GM21360 (cell line): ENCODE measurements around the gene RTF2.
"Not testable (repeated sequence)": the region's sequence is repeated elsewhere in the genome, so short reads cannot be mapped to it uniquely, and the experiment has no call there.

Experiments used
- ATAC-seq: cut with Tn5 transposase; IDR thresholded peaks from one replicate; pipeline ENCODE4 v1.9.1; 2021; ENCODE audit warnings: mild to moderate bottlenecking, moderate library complexity; ENCODE audit not compliant: unreplicated experiment

RTF2 gene

GRCh38 chr20:56469077-56469449, 636 bp downstream of the RTF2 start:
- ATAC-seq = no peak

DNA sequence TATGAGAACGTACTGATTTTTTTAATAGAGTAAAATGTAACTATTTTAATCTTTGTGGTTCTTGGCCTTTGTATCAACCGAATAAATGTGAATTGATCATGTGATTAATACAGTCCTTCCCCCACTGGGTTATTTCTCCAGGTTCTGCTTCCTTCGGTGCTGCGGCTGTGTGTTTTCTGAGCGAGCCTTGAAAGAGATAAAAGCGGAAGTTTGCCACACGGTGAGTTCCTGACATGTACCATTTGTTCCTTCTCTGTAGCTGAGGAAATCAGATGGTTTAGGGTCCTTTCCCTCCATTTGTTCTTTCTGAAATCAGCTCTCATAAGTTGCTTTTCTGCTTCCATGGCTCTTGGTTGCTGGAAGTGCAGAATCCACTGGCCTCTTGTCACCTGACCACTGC, 15.5 kb downstream of the RTF2 start:
- ATAC-seq = no peak

DNA sequence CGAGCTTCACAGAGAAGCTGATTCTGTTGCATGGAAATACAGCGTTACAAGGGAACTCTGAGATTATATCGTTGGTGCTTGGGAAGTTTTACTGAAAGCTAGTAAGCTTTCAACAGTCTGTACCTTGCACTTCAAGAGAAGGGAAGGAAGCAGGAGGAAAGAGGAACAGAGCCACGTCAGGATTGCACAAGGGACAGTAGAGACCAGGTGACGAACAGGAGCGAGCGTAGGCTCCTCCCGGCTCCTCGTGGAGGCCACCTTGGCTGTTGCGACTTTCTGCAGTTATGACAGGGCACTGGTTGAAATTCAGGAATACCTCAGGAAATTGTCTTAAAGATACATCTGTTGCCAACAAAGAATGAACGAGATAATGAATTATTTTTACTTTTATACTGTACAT, 18.8 kb downstream of the RTF2 start:
- no peak for ATAC-seq

- no peak for ATAC-seq
These were observed 20.1 kb downstream of the RTF2 start for GRCh38 chr20:56488566-56488965.

- no peak for ATAC-seq
These were observed 32.7 kb downstream of the RTF2 start for GRCh38 chr20:56501116-56501515.

- ATAC-seq = no peak
These were observed 35.5 kb downstream of the RTF2 start for GRCh38 chr20:56503916-56504315.

- no peak for ATAC-seq
These were observed 36.1 kb downstream of the RTF2 start for GRCh38 chr20:56504373-56505005.

GRCh38 chr20:56506103-56506502, 37.7 kb downstream of the RTF2 start:
- ATAC-seq = no peak

- no peak for ATAC-seq
These were observed 43.5 kb downstream of the RTF2 start for GRCh38 chr20:56511926-56512325.

GRCh38 chr20:56513161-56514150, 45.0 kb downstream of the RTF2 start:
- ATAC-seq = no peak

DNA sequence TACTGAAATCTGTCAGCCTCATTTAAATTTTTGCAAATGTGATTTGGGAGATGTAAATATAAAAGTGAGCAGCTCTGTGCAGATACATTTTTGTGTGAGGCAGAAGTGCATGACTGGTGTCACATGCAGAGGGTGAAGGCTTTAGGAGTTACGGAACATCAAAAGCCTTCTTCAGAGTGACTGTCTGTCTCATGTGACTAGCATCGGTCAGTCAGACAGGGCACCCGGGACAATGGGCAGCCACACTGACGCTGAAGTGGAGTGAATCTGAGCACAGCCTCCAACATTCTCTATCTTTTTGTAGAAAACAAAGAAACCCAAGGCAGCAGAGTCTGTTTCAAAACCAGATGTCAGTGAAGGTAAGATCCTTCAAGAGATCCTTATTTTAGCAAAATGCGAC, 48.2 kb downstream of the RTF2 start:
- no peak for ATAC-seq

DNA sequence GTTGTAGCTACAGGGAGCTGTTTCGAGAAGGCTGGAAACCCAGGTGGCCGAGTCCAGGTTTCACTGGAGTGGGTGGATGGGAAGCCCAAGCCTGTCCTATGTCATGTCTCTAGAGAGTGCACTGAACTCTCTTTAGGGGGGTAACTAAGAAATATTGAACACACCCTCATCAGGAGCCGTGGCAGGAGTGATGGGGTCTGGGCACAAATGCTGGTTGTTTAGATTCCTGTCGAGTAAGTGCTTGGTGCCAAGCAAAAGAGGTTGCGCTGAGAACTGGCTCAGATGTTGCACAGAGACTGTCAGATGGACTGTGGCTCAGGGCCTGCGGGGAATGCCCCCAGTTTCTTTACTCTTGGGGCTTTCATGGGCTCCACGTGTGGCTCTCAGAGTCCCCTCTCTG, 48.8 kb downstream of the RTF2 start:
- no peak for ATAC-seq

- no peak for ATAC-seq
These were observed 49.2 kb downstream of the RTF2 start for GRCh38 chr20:56517641-56518040.

- no peak for ATAC-seq
These were observed 49.7 kb downstream of the RTF2 start for GRCh38 chr20:56518126-56518525.

DNA sequence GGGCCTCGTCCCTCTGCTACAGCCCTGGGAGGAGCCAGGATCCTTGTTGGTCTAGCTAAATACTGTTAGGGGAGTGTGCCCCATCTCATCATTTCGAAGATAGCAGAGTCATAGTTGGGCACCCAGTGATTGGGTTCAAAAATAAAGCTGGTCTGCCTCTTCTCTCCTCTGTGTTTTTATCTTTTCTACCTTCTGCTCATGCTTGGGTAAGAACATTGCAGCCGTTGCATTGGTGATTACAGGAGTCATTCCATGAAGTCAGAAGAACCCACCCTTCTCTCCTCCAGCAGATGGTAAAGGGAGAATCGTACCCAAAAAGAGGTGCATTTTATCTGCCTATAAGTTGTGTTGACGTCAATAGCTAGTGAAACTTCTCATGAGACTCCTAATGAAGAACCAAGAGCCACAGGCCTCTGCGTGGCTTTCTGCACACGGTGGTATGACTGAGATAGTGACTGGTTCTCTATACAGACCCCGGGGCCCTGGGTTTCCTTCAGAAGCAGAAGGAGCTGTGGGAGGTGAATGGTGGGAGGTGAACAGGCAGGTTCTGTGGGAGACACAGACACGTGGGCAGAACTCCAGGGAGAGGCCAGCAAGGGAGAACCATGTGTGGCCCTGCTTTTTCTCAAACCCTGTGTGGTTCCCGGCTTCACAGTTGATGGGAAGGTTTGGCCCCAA, 50.4 kb downstream of the RTF2 start:
- ATAC-seq = no peak

GRCh38 chr20:56519551-56519950, 51.1 kb downstream of the RTF2 start:
- no peak for ATAC-seq

GRCh38 chr20:56520180-56520579, 51.8 kb downstream of the RTF2 start:
- ATAC-seq = no peak

DNA sequence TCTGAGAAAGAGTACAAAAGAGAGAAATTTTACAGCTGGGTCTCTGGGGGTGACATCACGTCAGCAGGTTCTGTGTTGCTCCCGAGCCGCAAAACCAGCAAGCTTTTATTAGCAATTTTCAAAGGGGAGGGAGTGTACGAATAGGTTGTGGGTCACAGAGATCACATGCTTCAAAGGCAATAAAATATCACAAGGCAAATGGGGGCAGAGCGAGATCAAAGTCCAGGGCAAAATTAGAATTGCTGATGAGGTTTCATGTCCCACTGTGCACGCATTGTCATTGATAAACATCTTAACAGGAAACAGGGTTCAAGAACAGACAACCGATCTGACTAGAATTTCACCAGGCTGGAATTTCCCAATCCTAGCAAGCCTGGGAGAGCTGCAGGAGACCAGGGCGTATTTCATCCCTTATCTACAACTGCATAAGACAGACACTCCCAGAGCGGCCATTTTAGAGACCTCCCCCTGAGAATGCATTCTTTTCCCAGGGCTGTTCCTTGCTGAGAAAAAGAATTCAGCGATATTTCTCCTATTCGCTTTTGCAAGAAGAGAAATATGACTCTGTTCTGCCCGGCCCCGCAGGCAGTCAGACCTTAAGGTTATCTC, 52.4 kb downstream of the RTF2 start:
- ATAC-seq = not testable (repeated sequence)

- ATAC-seq = no peak
These were observed 53.9 kb downstream of the RTF2 start for GRCh38 chr20:56522311-56522710.

DNA sequence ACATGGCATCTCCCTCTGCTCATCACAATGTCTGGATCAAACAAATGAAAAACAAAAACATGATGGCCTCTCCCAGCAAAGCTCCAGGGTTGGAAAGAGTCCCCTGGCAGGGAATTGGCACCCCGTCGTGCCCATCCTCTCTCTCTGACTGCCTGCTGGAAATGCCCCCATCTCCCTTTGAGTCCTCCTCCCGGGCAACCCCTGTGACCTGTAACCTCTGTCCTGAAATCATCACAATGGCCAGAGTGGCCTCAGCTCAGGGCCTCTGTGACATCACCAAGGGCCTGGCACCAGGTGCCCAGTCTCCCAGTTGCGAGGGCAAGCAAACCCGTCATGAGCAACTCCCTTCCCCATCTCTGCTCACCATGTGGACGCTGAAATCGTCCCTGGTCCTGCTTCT, 56.0 kb downstream of the RTF2 start, which contains the start of gene FAM209A:
FAM209A (plus strand) TSS at position 301 of the 400 bp plus-strand sequence; CDS start at position 366, 65 bp downstream.
- ATAC-seq = not testable (repeated sequence)

- no peak for ATAC-seq
These were observed 59.1 kb downstream of the RTF2 start for GRCh38 chr20:56527521-56527920.
